Stimulated activated naive CD4-positive, alpha-beta T cell treated with Interleukin-2 at 50 U/mL for 16 hours (primary cell): ENCODE measurements around the gene WDCP.
"Not testable (repeated sequence)": the region's sequence is repeated elsewhere in the genome, so short reads cannot be mapped to it uniquely, and the experiment has no call there.

Experiments
- DNase-seq: peaks from one replicate; lab custom pipeline; 2025; lab: John Stamatoyannopoulos, UW

The WDCP gene

GRCh38 chr2:24065341-24065740 lies 18.1 kb upstream of the WDCP start:
- no peak for DNase-seq

GRCh38 chr2:24058564-24059271 lies 11.5 kb upstream of the WDCP start:
- DNase-seq = no peak

GRCh38 chr2:24055750-24056149 lies 8.6 kb upstream of the WDCP start:
- DNase-seq = no peak

- no peak for DNase-seq
Observed at GRCh38 chr2:24054366-24055010, 7.3 kb upstream of the WDCP start.

- no peak for DNase-seq
Observed at GRCh38 chr2:24052951-24053350, 5.8 kb upstream of the WDCP start.

GRCh38 chr2:24051833-24052232 lies 4.6 kb upstream of the WDCP start:
- DNase-seq = no peak

GRCh38 chr2:24050041-24050979 lies 3.1 kb upstream of the WDCP start:
- no peak for DNase-seq

- peak; percentile 52 for DNase-seq
Observed at GRCh38 chr2:24049485-24050021, 2.4 kb upstream of the WDCP start, which contains the start of gene FKBP1B. Gene FKBP1B, plus strand, starts transcription at chr2:24049741. Its CDS starts 109 bp downstream, at chr2:24049850.

- no peak for DNase-seq
Observed at GRCh38 chr2:24048769-24049484, 1.7 kb upstream of the WDCP start.

- no peak for DNase-seq
Observed at GRCh38 chr2:24047703-24048033, 477 bp upstream of the WDCP start.

- DNase-seq = no peak
Observed at GRCh38 chr2:24046599-24046929, 627 bp downstream of the WDCP start.

GRCh38 chr2:24045511-24046508 lies 1.4 kb downstream of the WDCP start:
- no peak for DNase-seq

- not testable (repeated sequence) for DNase-seq
Observed at GRCh38 chr2:24043133-24043532, 4.1 kb downstream of the WDCP start.

GRCh38 chr2:24040511-24040910 lies 6.7 kb downstream of the WDCP start:
- no peak for DNase-seq

- no peak for DNase-seq
Observed at GRCh38 chr2:24038786-24039499, 8.2 kb downstream of the WDCP start.

GRCh38 chr2:24026233-24026632 lies 21.0 kb downstream of the WDCP start:
- DNase-seq = no peak

GRCh38 chr2:24024996-24025663 lies 22.1 kb downstream of the WDCP start:
- no peak for DNase-seq

GRCh38 chr2:24024018-24024417 lies 23.2 kb downstream of the WDCP start:
- DNase-seq = no peak

GRCh38 chr2:24022975-24023575 lies 24.1 kb downstream of the WDCP start:
- no peak for DNase-seq
